Measurements from ENCODE around the gene CACNA1H.
"Not testable (repeated sequence)": the region's sequence is repeated elsewhere in the genome, so short reads cannot be mapped to it uniquely, and the experiment has no call there.

CACNA1H gene

GRCh38 chr16:1216681-1217400 is 63.9 kb downstream of the CACNA1H start:
- intact Hi-C loops (cut with DNase I): no loop called here
- DNase-seq: peak in 13 of 42 donors; percentile 29 to 72 (median 49)

GRCh38 chr16:1217526-1217925 is 64.6 kb downstream of the CACNA1H start:
- no peak for DNase-seq
- intact Hi-C loops (cut with DNase I): no loop called here

GRCh38 chr16:1218061-1218929 is 65.4 kb downstream of the CACNA1H start:
- intact Hi-C loops (cut with DNase I): no loop called here
- DNase-seq: no peak

GRCh38 chr16:1218930-1219611 is 66.2 kb downstream of the CACNA1H start:
- DNase-seq: peak in 1 of 42 donors; percentile 1
- intact Hi-C loops (cut with DNase I): no loop called here

GRCh38 chr16:1220098-1220728 is 67.3 kb downstream of the CACNA1H start:
- intact Hi-C loops (cut with DNase I): no loop called here

GRCh38 chr16:1220841-1221627 is 68.1 kb downstream of the CACNA1H start:
- DNase-seq: peak in 1 of 42 donors; percentile 3
- intact Hi-C loops (cut with DNase I): no loop called here

More at GRCh38 chr16:1220098-1220728, 67.3 kb downstream of the CACNA1H start:
- DNase-seq: peak in 1 of 42 donors; percentile 1

GRCh38 chr16:1221628-1222552 is 69.0 kb downstream of the CACNA1H start:
- intact Hi-C loops (cut with DNase I): no loop called here

GRCh38 chr16:1222553-1223354 is 69.8 kb downstream of the CACNA1H start:
- intact Hi-C loops (cut with DNase I): no loop called here
- peak in 1 of 42 donors; percentile 1 for DNase-seq

More at GRCh38 chr16:1221628-1222552, 69.0 kb downstream of the CACNA1H start:
- DNase-seq: peak in 33 of 42 donors; percentile 3 to 89 (median 55)

GRCh38 chr16:1223355-1224214 is 70.7 kb downstream of the CACNA1H start:
- intact Hi-C loops (cut with DNase I): no loop called here
- DNase-seq: peak in 9 of 42 donors; percentile 7 to 68 (median 51)

- DNase-seq: no peak
- intact Hi-C loops (cut with DNase I): no loop called here
Observed at GRCh38 chr16:1224558-1224957, 71.7 kb downstream of the CACNA1H start.

- intact Hi-C loops (cut with DNase I): no loop called here
- DNase-seq: no peak
Observed at GRCh38 chr16:1225051-1225451, 72.1 kb downstream of the CACNA1H start, which contains the start of gene TPSG1. TPSG1 (minus strand) TSS chr16:1225268; CDS start chr16:1225252, 16 bp downstream.

GRCh38 chr16:1225728-1226311 is 72.9 kb downstream of the CACNA1H start:
- intact Hi-C loops (cut with DNase I): not testable (repeated sequence)
- peak in 2 of 42 donors; percentile 1 to 7 for DNase-seq

GRCh38 chr16:1226692-1227091 is 73.8 kb downstream of the CACNA1H start:
- intact Hi-C loops (cut with DNase I): not testable (repeated sequence)
- peak in 2 of 42 donors; percentile 1 to 6 for DNase-seq

GRCh38 chr16:1228227-1228626 is 75.3 kb downstream of the CACNA1H start:
- intact Hi-C loops (cut with DNase I); DNase-seq: not testable (repeated sequence)

- intact Hi-C loops (cut with DNase I); DNase-seq: not testable (repeated sequence)
Observed at GRCh38 chr16:1229476-1229875, 76.6 kb downstream of the CACNA1H start.

Measured in head of caudate nucleus (tissue), 42 donors.